Measurements from ENCODE around the gene AGAP2.

AGAP2 gene

DNA sequence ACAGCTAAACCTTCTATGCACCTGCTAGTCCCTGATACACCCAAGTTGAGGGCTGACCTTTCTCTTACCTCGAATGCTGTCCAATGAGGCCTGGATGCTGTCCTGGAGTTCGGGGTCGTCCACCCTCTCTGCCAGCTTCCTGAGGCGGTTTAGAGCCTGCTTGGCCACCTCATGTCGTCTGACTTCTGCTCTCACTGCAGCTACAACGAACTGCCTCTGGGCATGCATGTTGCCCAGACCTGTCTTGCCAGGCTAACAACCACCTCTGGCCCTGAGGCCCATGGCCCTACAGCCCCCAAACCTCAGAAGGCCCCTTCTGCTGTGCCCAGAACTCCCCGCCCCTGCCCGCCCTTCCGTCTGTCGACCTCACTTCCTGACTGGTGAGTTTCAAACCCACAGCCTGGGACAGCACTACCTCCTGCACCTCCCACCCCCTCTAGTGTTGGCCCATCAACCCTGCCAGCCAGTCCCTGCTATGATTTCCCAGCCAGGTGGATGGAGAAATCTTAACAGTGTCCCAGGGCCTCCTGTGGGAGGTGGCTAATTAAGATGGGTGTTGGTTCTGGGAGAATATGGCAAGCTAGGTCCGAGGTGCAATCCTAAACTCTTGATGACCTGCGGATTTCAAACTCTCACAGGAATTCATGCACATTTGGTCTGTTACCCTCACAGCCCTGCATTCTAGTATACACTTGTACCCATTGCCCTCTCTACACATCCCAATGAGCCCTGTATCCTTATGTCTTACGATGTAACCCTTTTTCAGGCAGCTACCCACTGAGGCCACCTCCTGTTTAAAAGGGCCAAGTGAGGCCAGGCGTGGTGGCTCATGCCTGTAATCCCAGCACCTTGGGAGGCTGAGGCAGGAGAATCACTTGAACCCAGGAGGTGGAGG, 3.5 kb upstream of the AGAP2 start:
- Histone ChIP-seq H3K4me1 (ENCODE audit: control insufficient read depth, insufficient read depth, low read length) (peaks cover 8% of the 10 kb centered on the region; the same call in 1 of the 2 replicates), H3K36me3 (ENCODE audit: control insufficient read depth, insufficient read depth, low read length) (peaks cover 11% of the 10 kb centered on the region), H3K27me3 (ENCODE audit: control insufficient read depth, insufficient read depth, low read length) (peaks cover 56% of the 10 kb centered on the region), H3K4me3 (ENCODE audit: low read depth, low read length) (no peak overlapping the region), H3K9me3 (ENCODE audit: control insufficient read depth, insufficient read depth, low read length) (no peaks in the 10 kb centered on the region), H3K27ac (ENCODE audit: low read depth, low read length) (no peak overlapping the region), H3K9ac (ENCODE audit: low read depth, low read length) (no peak overlapping the region)

DNA sequence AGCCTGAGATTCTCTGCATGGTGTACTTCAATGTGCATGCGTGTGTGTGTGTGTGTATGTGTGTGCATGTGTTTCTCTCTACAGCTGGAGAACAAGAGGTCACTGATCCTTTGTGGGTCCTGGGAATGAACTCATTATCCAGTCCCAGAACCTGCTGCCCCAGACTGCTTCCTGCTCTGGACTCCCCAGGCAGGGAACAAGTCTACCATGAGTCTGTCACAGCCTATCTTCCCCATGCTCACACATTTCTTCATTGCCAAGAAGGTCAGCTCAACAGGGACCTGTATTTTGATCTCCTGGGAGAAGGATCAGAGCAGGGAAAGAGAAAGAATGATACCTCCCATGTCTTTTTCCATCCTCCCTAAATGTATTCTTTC, 2.9 kb upstream of the AGAP2 start:
- Histone ChIP-seq H3K36me3 (ENCODE audit: control insufficient read depth, insufficient read depth, low read length) (peaks cover 4% of the 10 kb centered on the region), H3K27ac (ENCODE audit: low read depth, low read length) (no peak overlapping the region), H3K9ac (ENCODE audit: low read depth, low read length) (no peak overlapping the region), H3K9me3 (ENCODE audit: control insufficient read depth, insufficient read depth, low read length) (no peaks in the 10 kb centered on the region), H3K4me3 (ENCODE audit: low read depth, low read length) (no peak overlapping the region), H3K27me3 (ENCODE audit: control insufficient read depth, insufficient read depth, low read length) (peaks cover 62% of the 10 kb centered on the region), H3K4me1 (ENCODE audit: control insufficient read depth, insufficient read depth, low read length) (peaks cover 13% of the 10 kb centered on the region)

DNA sequence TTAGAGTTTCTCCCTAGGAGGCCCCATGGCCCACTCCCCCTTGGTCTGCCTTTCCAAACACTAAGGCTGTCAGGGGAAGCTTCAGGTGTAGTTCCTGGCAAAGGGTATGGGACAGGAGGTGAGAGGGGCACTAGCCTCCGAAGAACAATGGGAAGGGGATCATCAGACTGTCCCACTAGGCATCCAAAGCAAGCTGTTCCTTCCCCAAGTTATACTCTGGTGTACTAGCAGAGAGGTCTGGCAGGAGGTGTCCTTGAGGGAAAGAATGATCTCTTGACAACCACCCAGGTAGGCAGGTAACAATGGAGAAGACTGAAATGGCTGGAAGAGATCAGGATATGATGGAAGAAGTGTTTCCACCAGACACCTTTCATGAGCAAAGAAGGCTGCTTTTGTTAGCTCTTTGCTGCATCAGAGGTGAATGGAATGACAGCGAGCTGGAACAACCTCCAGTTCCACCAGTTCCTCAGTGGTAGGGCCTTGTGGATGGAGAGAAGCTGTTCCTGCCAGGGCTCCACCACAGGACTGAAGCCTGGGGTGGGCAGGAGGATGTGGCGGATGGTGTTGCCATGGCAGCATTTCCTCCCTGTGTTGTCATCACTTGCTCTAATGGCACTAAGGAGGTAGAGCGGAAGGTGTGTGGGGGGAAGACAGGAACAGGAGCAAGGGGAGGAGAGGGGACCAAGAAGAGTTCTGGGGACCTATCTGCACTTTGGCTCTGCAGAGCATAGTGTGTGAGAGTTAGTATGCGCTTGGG, 2.3 kb upstream of the AGAP2 start:
- H3K27ac ChIP-seq (ENCODE audit: low read depth, low read length) = no peak overlapping the region

DNA sequence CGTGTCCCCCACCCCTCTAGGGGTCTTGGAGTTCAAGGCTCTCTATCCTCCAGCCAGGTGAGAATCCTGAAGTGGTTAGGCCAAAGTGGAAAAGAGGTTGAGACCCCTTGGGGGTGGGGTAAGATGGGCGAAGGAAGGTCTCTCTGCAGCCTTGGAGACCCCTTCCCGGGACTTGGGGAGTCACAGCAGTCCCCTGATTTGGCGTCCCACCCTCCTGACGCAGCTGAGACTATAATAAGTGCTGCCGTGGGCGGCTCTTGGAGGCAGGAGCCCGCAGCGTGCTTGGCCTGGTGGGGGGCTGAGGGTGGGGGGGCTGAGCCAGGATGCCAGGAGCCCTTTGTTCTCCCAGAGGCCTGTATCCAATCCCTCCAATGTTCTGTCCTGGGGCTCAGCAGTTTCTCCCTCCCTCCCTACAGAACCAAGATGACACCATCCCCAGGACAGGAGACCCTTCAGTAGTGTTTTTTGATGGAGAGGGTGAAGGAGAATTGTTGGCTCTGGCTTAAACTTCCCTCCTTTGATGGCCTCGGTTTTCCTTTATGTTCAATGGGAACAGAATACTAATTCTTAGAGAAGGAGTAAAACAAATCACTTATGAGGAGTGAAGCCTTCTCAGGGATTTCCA, 1.5 kb upstream of the AGAP2 start:
- H3K9ac ChIP-seq (ENCODE audit: low read depth, low read length) = no peak overlapping the region
- H3K4me1 ChIP-seq (ENCODE audit: control insufficient read depth, insufficient read depth, low read length) = peaks cover 17% of the 10 kb centered on the region
- peaks cover 76% of the 10 kb centered on the region for H3K27me3 ChIP-seq (ENCODE audit: control insufficient read depth, insufficient read depth, low read length)
- H3K9me3 ChIP-seq (ENCODE audit: control insufficient read depth, insufficient read depth, low read length) = no peaks in the 10 kb centered on the region
- no peak overlapping the region for H3K4me3 ChIP-seq (ENCODE audit: low read depth, low read length)
- H3K36me3 ChIP-seq (ENCODE audit: control insufficient read depth, insufficient read depth, low read length) = no peaks in the 10 kb centered on the region
- no peak overlapping the region for H3K27ac ChIP-seq (ENCODE audit: low read depth, low read length)

More for the DNA sequence above, 2.3 kb upstream of the AGAP2 start:
- H3K9me3 ChIP-seq (ENCODE audit: control insufficient read depth, insufficient read depth, low read length) = no peaks in the 10 kb centered on the region
- peaks cover 68% of the 10 kb centered on the region for H3K27me3 ChIP-seq (ENCODE audit: control insufficient read depth, insufficient read depth, low read length)
- peaks cover 13% of the 10 kb centered on the region for H3K4me1 ChIP-seq (ENCODE audit: control insufficient read depth, insufficient read depth, low read length)
- no peak overlapping the region for H3K4me3 ChIP-seq (ENCODE audit: low read depth, low read length)
- H3K36me3 ChIP-seq (ENCODE audit: control insufficient read depth, insufficient read depth, low read length) = no peaks in the 10 kb centered on the region
- no peak overlapping the region for H3K9ac ChIP-seq (ENCODE audit: low read depth, low read length)

DNA sequence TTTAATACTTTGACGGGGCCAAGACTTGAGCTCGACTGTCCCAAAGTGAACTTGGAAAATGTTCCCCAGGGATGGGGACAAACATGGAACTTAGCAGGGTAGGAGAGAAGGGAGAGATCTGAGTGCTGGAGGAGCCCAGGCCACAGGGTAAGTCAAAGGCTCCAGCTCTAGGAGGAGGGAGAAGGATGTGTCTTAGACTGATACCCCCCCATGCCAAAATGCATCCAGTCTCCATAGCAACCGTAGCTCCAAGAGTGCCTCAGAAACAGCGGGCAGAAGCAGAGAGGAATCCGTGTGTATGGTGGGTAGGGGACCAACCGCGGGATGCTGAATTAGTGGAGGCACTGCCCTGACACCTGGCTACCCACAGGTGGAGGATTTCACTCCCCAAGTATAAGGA, 845 bp upstream of the AGAP2 start:
- Histone ChIP-seq H3K27me3 (ENCODE audit: control insufficient read depth, insufficient read depth, low read length) (peaks cover 83% of the 10 kb centered on the region), H3K4me3 (ENCODE audit: low read depth, low read length) (no peak overlapping the region), H3K4me1 (ENCODE audit: control insufficient read depth, insufficient read depth, low read length) (peaks cover 17% of the 10 kb centered on the region), H3K9ac (ENCODE audit: low read depth, low read length) (no peak overlapping the region), H3K36me3 (ENCODE audit: control insufficient read depth, insufficient read depth, low read length) (no peaks in the 10 kb centered on the region), H3K9me3 (ENCODE audit: control insufficient read depth, insufficient read depth, low read length) (no peaks in the 10 kb centered on the region), H3K27ac (ENCODE audit: low read depth, low read length) (no peak overlapping the region)

DNA sequence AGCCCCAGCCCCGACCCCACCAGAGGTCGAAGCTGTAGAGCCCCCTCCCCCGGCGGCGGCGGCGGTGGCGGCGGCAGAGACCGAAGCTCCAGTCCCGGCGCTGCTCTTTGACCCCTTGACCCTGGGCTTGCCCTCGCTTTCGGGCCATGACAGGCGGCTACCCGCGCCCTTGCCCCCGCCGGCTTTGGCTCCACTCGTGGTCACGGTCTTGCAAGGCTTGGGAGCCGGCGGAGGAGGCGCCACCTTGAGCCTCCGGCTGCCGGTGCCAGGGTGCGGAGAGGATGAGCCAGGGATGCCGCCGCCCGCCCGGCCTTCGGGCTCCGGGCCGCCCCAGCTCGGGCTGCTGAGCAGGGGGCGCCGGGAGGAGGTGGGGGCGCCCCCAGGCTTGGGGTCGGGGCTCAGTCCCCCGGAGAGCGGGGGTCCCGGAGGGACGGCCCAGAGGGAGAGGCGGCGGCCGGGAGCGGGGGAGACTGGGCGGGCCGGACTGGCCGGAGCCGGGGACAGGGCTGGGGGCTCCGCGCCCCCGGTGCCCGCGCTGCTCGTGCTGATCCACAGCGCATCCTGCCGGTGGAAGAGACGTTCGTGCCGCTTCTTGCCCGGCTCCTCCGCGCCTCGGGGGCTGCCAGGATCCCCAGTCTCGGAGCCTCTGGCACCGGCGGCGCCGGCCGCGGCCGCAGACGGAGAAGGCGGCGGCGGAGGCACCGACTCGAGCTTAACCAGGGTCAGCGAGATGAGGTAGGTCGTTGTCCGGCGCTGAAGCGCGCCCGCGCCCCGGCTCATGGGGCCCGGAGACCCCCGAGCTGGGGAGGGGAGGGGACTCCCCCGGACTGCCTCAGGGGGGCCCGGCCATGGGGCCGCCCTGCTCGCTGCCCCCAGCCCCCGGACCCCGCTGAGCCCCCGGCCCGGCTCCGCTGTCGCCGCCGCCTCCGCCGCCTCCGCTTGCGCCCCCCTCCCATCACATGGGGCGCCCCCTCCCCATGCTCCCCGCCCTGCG, 778 bp downstream of the AGAP2 start:
- H3K4me3 ChIP-seq (ENCODE audit: low read depth, low read length) = peak overlapping the region; percentile 47
- H3K9me3 ChIP-seq (ENCODE audit: control insufficient read depth, insufficient read depth, low read length) = no peaks in the 10 kb centered on the region
- H3K9ac ChIP-seq (ENCODE audit: low read depth, low read length) = no peak overlapping the region
- no peaks in the 10 kb centered on the region for H3K36me3 ChIP-seq (ENCODE audit: control insufficient read depth, insufficient read depth, low read length)
- H3K27ac ChIP-seq (ENCODE audit: low read depth, low read length) = no peak overlapping the region
- H3K4me1 ChIP-seq (ENCODE audit: control insufficient read depth, insufficient read depth, low read length) = peaks cover 17% of the 10 kb centered on the region
- peaks cover 98% of the 10 kb centered on the region for H3K27me3 ChIP-seq (ENCODE audit: control insufficient read depth, insufficient read depth, low read length)

DNA sequence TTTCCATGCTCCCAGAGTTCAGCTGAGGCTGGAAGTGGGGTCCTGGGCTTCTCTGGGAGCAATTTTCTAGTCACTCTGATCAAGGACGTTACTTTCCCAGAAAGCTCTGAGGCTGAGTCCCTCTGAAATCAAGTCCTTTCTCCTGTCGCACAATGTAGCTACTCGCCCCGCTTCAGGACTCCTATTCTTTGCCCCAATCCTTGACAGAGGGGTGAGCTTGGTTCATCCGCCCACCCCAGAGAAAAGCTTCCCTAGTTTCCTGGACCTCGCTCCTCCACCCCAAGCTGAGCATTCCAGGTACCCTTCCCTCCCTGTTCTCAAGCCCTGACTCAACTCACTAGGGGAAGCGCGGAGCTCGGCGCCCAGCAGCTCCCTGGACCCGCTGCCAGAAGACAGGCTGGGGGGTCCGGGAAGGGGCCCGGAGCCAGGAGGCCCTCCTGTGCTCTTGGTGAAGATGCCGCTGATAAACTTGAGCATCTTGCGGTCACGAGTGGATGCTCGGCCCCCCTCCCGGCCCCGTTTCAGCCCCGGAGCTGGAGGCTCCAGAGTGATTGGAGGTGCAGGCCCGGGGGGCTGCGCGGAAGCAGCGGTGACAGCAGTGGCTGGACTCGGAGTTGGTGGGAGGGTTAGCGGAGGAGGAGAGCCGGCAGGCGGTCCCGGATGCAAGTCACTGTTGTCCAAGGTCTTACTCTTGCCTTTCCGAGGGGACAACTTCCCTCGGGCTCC, 1.6 kb downstream of the AGAP2 start:
- Histone ChIP-seq H3K27ac (ENCODE audit: low read depth, low read length) (no peak overlapping the region), H3K27me3 (ENCODE audit: control insufficient read depth, insufficient read depth, low read length) (peaks cover 99% of the 10 kb centered on the region), H3K36me3 (ENCODE audit: control insufficient read depth, insufficient read depth, low read length) (no peaks in the 10 kb centered on the region), H3K9me3 (ENCODE audit: control insufficient read depth, insufficient read depth, low read length) (no peaks in the 10 kb centered on the region), H3K4me1 (ENCODE audit: control insufficient read depth, insufficient read depth, low read length) (peaks cover 17% of the 10 kb centered on the region), H3K4me3 (ENCODE audit: low read depth, low read length) (peak overlapping the region; percentile 47; the same call in 1 of the 2 replicates), H3K9ac (ENCODE audit: low read depth, low read length) (no peak overlapping the region)

DNA sequence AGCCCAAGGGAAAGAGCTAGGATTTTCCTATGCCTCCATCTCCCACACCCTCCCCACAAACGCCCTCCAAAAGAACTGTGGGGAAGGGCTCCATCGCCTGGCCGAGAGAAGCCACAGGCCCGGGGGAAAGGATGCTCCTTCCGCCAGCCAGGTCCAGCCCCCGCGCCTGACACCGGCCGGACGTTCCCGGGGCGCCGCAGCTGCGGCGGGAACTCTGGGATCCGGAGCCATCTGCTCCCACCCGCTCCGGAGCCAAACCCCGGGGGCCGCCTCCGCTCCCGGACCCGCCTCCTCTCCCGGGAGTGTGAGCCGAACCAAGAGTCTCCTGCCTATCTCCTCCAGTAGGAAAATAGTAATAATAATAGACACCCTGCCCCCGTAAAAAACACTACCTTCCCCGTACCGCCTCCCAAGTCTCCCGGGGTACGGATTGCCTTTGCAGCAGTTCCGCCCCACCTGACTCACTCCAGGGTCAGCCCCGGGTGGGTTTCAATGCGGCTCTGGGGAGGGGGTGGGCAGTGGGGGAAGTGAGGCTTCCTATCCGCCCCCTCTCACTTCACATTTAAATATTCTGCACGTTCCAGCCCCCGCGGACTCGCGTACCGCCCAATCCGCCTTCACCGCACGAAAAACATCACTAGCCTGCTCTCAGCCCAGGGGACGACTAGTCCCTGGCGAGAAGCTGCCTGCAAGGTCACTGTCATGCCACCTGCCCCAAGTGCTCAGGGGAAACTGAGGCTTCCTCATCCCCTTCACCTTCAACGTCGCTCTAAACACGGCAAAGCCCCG, 2.4 kb downstream of the AGAP2 start:
- Histone ChIP-seq H3K27me3 (ENCODE audit: control insufficient read depth, insufficient read depth, low read length) (peaks cover 99% of the 10 kb centered on the region), H3K9ac (ENCODE audit: low read depth, low read length) (no peak overlapping the region), H3K36me3 (ENCODE audit: control insufficient read depth, insufficient read depth, low read length) (no peaks in the 10 kb centered on the region), H3K9me3 (ENCODE audit: control insufficient read depth, insufficient read depth, low read length) (no peaks in the 10 kb centered on the region), H3K4me3 (ENCODE audit: low read depth, low read length) (peak overlapping the region; percentile 47), H3K4me1 (ENCODE audit: control insufficient read depth, insufficient read depth, low read length) (peaks cover 17% of the 10 kb centered on the region), H3K27ac (ENCODE audit: low read depth, low read length) (no peak overlapping the region)

DNA sequence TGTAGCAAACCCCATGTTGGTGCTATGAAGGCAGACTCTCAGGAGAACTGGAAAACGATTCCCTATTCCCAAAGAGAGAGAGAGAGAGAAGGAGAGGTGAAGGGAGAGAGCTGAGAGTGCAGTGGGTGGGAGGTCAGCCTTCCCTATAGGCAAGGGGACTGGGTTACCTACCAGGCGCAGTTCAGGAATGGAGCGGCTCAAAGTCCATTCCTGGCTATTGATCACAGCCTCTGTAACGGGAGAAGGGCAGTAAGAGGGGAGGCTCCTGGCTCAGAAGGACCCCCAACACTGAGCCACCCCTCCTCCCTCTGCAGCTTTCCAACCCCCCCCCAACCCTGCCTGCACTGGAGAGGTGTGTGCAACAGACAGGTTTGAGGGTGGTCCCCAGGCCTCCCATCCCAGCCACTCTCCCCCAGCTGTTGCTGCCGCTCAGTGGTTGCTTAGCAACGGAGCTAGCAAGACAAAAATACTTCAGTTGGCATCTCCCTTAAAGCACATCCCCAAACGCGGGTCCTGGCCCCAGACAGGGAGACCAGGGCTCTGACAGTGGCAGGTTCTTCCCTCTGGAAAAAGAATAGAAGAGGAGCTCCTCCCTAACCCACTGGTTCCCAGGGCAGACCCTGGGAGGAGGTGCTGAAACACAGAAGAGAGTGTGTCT, 3.2 kb downstream of the AGAP2 start:
- H3K9ac ChIP-seq (ENCODE audit: low read depth, low read length) = no peak overlapping the region
- H3K4me3 ChIP-seq (ENCODE audit: low read depth, low read length) = peak overlapping the region; percentile 47
- H3K27me3 ChIP-seq (ENCODE audit: control insufficient read depth, insufficient read depth, low read length) = peaks cover 99% of the 10 kb centered on the region
- H3K9me3 ChIP-seq (ENCODE audit: control insufficient read depth, insufficient read depth, low read length) = no peaks in the 10 kb centered on the region
- no peaks in the 10 kb centered on the region for H3K36me3 ChIP-seq (ENCODE audit: control insufficient read depth, insufficient read depth, low read length)
- no peak overlapping the region for H3K27ac ChIP-seq (ENCODE audit: low read depth, low read length)
- H3K4me1 ChIP-seq (ENCODE audit: control insufficient read depth, insufficient read depth, low read length) = peaks cover 17% of the 10 kb centered on the region

Data from HUES48 (cell line).